Gastrocnemius medialis (tissue), 4 donors: Measurements from ENCODE around the gene ZC3H12A. TPM values are rescaled to one million over a fixed set of nuclear protein-coding genes. Genes with fewer than 3 reads are reported as not detected.

Source experiments
- ATAC-seq, 2 donors: fragments of 150-250 bp; one replicate each; pipeline ENCODE4 v1.9.1; 2016
- DNase-seq, 2 donors: peaks; one replicate each; pipeline ENCODE4 v3.0.0-alpha.2; 2019
- H3K27ac ChIP-seq, 4 donors: fragments of 200-600 bp; sonication (generic); 1 replicate in 1 of 4; 2 replicates in 3 of 4; pipeline ENCODE4 v1.5.1; 2016 to 2018; ENCODE audit warnings: mild to moderate bottlenecking in 2 of 4, moderate library complexity in 1 of 4
- H3K27me3 ChIP-seq, 3 donors: fragments of 200-600 bp; sonication (generic) in 2 of 3; 1 replicate in 1 of 3; 2 replicates in 2 of 3; pipeline versions ENCODE4 v1.5.1 to v1.6.0; 2016 to 2019; ENCODE audit warnings: mild to moderate bottlenecking in 1 of 3, moderate library complexity in 1 of 3
- H3K36me3 ChIP-seq, 2 donors: fragments of 200-600 bp; sonication (generic) in 1 of 2; one replicate each; pipeline ENCODE4 v1.5.1; 2017 to 2018
- H3K4me1 ChIP-seq, 2 donors: fragments of 200-600 bp; sonication (generic) in 1 of 2; one replicate each; pipeline ENCODE4 v1.5.1; 2016 to 2017; ENCODE audit warnings: mild to moderate bottlenecking in 2 of 2
- H3K4me3 ChIP-seq, 4 donors: fragments of 200-600 bp; sonication (generic) in 3 of 4; 1 replicate in 1 of 4; 2 replicates in 3 of 4; pipeline ENCODE4 v1.5.1; 2016 to 2019; ENCODE audit warnings: mild to moderate bottlenecking in 2 of 4
- H3K9me3 ChIP-seq, 3 donors: fragments of 200-600 bp; sonication (generic) in 2 of 3; 1 replicate in 1 of 3; 2 replicates in 2 of 3; pipeline ENCODE4 v1.5.1; 2016 to 2019
- POLR2A ChIP-seq, 2 donors: fragments of 450-650 bp; IDR thresholded peaks; one replicate each; pipeline ENCODE4 v1.6.1; 2017; ENCODE audit warnings: antibody characterized with exemption in 2 of 2, mild to moderate bottlenecking in 2 of 2, moderate library complexity in 2 of 2
- in situ Hi-C, 4 donors: fragments of 200-750 bp; cut with MboI; loops; one replicate each; pipeline versions ENCODE4 v1.15.0 to v1.8.0; 2017; ENCODE audit warnings: low sequenced_read_pairs in 4 of 4
- intact Hi-C: fragments of 100-400 bp; cut with DNase I; formaldehyde crosslinking; loops from one replicate; pipeline ENCODE4 v1.15.1; 2023; ENCODE audit warnings: low total_unique reads
- total RNA-seq, 4 donors: library from RNA; depleted of rRNA; stranded (reverse); fragments of >200 nt; gene quantifications; one replicate each; pipeline versions ENCODE4 v1.1.0 to v1.2.3, GENCODE V29; 2016
- TF ChIP-seq, protein P1 (sequence below), 5 experiments: fragments of 450-650 bp in 3 of 5; fragments of 200-600 bp in 2 of 5; sonication (generic) in 2 of 5; IDR thresholded peaks in 4 of 5; conservative IDR thresholded peaks in 1 of 5; 1 replicate in 4 of 5; 2 replicates in 1 of 5; pipeline ENCODE4 v1.5.1; 2016 to 2019; ENCODE audit warnings: antibody characterized with exemption in 5 of 5, mild to moderate bottlenecking in 3 of 5, moderate library complexity in 3 of 5

The ZC3H12A gene
- total RNA-seq, 4 donors from 2014 or later, result 5.3 to 27.1 (median 8.6) TPM

DNA sequence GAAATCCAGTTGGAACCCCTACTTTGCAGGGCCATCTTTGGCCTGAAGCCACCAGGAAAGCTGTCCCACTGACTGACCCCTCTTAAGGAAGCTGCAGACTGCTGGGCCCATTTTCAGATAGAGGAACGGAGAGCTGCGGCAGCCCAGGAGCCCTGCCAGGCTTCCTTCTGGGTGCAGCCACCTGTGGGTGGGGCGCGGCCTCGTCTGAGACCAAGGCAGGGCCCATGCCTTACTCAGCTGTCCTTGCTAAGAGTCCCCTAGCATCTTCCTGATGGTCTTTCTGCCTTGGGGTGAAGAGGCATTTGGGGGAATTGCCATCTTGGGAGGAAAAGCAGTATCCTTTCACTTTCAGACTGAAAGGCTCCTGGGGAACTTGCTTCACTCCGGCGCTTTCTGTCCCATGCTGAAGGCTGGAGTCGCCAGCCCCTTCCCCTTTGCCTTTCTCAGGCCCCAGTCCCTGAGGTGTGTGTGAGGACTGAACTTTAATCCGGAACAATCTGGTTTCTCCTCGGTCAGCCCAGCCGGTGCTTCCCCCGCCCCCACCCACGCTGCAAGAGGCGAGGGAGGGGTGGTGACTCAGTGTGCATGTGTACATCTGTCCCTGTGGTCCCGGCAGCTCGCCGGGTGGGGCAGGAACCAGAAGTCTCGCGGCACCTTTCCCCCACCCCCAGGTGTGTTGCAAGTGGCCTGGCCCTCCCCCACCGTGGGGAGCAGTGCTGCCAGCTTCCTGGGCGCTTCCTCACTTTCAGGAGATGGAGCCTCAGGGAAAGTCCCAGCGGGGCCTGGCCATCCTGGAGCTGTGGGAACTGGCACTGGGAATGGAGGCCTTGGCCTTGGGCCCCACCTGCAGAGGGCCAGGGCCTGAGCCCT lies 5.1 kb downstream of the ZC3H12A start:
- H3K4me1 ChIP-seq, result peaks cover 53 to 54% of the 10 kb centered on the region in 2 donors
- DNase-seq (peak; percentile 95 to 98), ATAC-seq (peak; percentile 54 to 69)
- intact Hi-C loops (loop anchor here (5.0 to 10.0 kb wide), 2 partner anchors 378 to 525 kb away; partner anchors contain the start of genes FHL3 and MTF1), in situ Hi-C loops (loop anchor here in 1 of 4 donors (10.0 kb wide), 1 partner anchor 115 kb away; the partner anchor contains the start of gene GNL2)
- peaks cover 3 to 54% of the 10 kb centered on the region in 2 donors for H3K36me3 ChIP-seq
- no peaks in the 10 kb centered on the region for H3K9me3 ChIP-seq
- peak overlapping the region; percentile 89 to 98 (median 97) for H3K27ac ChIP-seq
- H3K27me3 ChIP-seq, result no peaks in the 10 kb centered on the region
- peak overlapping the region; percentile 55 to 94 (median 78) for H3K4me3 ChIP-seq
- TF ChIP-seq, protein P1, sequence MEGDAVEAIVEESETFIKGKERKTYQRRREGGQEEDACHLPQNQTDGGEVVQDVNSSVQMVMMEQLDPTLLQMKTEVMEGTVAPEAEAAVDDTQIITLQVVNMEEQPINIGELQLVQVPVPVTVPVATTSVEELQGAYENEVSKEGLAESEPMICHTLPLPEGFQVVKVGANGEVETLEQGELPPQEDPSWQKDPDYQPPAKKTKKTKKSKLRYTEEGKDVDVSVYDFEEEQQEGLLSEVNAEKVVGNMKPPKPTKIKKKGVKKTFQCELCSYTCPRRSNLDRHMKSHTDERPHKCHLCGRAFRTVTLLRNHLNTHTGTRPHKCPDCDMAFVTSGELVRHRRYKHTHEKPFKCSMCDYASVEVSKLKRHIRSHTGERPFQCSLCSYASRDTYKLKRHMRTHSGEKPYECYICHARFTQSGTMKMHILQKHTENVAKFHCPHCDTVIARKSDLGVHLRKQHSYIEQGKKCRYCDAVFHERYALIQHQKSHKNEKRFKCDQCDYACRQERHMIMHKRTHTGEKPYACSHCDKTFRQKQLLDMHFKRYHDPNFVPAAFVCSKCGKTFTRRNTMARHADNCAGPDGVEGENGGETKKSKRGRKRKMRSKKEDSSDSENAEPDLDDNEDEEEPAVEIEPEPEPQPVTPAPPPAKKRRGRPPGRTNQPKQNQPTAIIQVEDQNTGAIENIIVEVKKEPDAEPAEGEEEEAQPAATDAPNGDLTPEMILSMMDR (IDR thresholded peaks at IDR 0.05 in 4 of 5, conservative IDR thresholded peaks at IDR 0.05 in 1 of 5), result no peak
- peak; percentile 62 to 68 for TF ChIP-seq POLR2A (IDR thresholded peaks at IDR 0.05)

DNA sequence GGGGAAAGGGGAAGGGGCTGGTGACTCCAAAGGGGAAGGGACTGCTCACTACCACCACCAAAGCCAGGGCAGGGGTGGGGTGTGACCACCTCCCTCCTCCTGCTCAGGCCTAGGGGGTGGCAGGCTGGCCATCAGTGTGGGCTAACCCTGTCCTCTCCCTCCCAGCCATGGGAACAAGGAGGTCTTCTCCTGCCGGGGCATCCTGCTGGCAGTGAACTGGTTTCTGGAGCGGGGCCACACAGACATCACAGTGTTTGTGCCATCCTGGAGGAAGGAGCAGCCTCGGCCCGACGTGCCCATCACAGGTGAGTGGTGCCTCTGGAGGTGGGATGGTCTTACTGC lies 5.7 kb downstream of the ZC3H12A start:
- Histone ChIP-seq H3K36me3 (peaks cover 3 to 54% of the 10 kb centered on the region in 2 donors), H3K27ac (peak overlapping the region; percentile 89 to 98 (median 97)), H3K4me3 (peak overlapping the region; percentile 55 to 94 (median 78)), H3K4me1 (peaks cover 53 to 56% of the 10 kb centered on the region in 2 donors), H3K27me3 (no peaks in the 10 kb centered on the region), H3K9me3 (no peaks in the 10 kb centered on the region)
- TF ChIP-seq, protein P1 (IDR thresholded peaks at IDR 0.05 in 4 of 5, conservative IDR thresholded peaks at IDR 0.05 in 1 of 5), result no peak
- TF ChIP-seq POLR2A (IDR thresholded peaks at IDR 0.05), result no peak
- ATAC-seq (no peak), DNase-seq (no peak)
- in situ Hi-C loops, result no loop called here
- intact Hi-C loops, result no loop called here

DNA sequence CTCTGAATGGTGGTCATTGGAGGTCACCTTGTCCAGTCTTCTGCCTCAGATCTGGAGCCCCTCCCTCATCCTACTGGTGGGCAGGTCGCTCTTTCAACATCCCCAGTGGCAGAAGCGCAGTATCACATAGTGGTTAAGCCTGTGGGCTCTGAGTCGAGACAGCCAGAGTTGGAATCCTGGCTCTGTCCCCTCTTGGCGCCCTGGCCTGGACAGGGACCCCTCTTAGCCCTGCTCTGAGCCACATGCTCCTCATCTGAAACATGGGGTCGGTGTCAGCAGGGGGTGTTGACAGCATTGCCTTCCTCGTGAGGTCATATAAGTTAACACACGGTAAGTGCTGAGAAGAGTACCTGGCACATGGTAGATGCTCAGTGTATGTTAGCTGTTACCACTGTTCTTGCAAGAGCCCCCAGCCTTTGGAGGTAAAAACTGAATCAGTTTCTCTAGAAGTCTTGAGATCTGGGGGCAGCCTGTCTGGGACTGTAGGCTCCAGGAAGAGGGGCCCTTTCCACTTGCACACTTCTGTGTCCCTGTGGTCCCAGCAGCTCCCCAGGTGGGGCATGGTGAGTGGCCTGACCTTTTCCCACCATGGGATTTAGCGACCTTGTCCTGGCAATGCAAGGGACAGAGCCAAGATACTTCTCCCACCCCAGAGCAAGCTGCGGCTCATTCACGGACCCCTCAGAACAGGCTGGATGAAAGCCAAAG lies 6.4 kb downstream of the ZC3H12A start:
- intact Hi-C loops, result no loop called here
- peak overlapping the region in 1 of 4 donors; percentile 64 for H3K4me3 ChIP-seq
- TF ChIP-seq POLR2A (IDR thresholded peaks at IDR 0.05), result no peak
- TF ChIP-seq, protein P1 (IDR thresholded peaks at IDR 0.05 in 4 of 5, conservative IDR thresholded peaks at IDR 0.05 in 1 of 5), result no peak
- H3K27ac ChIP-seq, result peak overlapping the region; percentile 89 to 98 (median 97)
- peaks cover 3 to 54% of the 10 kb centered on the region in 2 donors for H3K36me3 ChIP-seq
- H3K4me1 ChIP-seq, result peaks cover 53 to 56% of the 10 kb centered on the region in 2 donors
- DNase-seq (no peak), ATAC-seq (no peak)
- no peaks in the 10 kb centered on the region for H3K27me3 ChIP-seq
- no peaks in the 10 kb centered on the region for H3K9me3 ChIP-seq
- in situ Hi-C loops, result no loop called here

DNA sequence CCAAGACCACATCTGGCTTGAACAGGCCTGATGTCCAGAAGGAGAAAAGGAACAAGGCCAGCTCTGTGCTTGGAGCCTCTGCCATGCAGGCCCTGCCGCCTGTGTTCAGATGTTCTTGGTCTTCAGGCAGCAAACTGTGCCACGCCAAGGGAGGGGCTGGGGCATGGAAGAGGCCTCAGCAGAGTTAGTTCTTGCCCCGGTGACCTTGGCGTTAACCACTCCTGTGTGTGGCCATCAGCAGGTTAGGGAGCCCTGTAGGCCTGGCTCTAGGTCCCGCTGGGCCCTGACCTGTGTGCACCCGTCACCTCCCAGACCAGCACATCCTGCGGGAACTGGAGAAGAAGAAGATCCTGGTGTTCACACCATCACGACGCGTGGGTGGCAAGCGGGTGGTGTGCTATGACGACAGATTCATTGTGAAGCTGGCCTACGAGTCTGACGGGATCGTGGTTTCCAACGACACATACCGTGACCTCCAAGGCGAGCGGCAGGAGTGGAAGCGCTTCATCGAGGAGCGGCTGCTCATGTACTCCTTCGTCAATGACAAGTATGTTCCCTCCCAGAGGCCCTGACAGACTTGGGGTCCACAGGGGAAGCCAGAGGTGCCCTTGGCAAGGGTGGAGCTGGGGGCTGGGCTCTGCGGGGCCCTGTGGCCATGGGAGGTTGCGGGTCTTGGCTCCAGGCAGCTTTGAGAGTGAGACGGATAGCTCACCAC lies 7.1 kb downstream of the ZC3H12A start:
- DNase-seq, result no peak
- no peak for TF ChIP-seq POLR2A (IDR thresholded peaks at IDR 0.05)
- TF ChIP-seq, protein P1 (IDR thresholded peaks at IDR 0.05 in 4 of 5, conservative IDR thresholded peaks at IDR 0.05 in 1 of 5), result no peak
- Histone ChIP-seq H3K4me3 (no peak overlapping the region), H3K27ac (peak overlapping the region; percentile 89 to 98 (median 97)), H3K36me3 (peaks cover 3 to 54% of the 10 kb centered on the region in 2 donors), H3K4me1 (peaks cover 50 to 56% of the 10 kb centered on the region in 2 donors), H3K9me3 (no peaks in the 10 kb centered on the region), H3K27me3 (no peaks in the 10 kb centered on the region)
- in situ Hi-C loops (no loop called here), intact Hi-C loops (no loop called here)
- no peak for ATAC-seq
